GM18519 (cell line): ENCODE data around the gene IFI44L.
A peak's percentile ranks its signal among the peaks of the same experiment; 100 is the strongest.

Experiments used
- ATAC-seq: cut with Tn5 transposase; IDR thresholded peaks from one replicate; pipeline ENCODE4 v1.9.1; 2021; ENCODE audit warnings: mild to moderate bottlenecking, moderate library complexity; ENCODE audit not compliant: unreplicated experiment, low FRiP score

Gene IFI44L

GRCh38 chr1:78640462-78640861 lies 20.2 kb downstream of the IFI44L start:
- peak; percentile 77 for ATAC-seq

GRCh38 chr1:78641558-78641957 lies 21.3 kb downstream of the IFI44L start:
- ATAC-seq: no peak

- no peak for ATAC-seq
Measured at GRCh38 chr1:78645723-78646122, 25.5 kb downstream of the IFI44L start.

GRCh38 chr1:78647238-78647637 lies 27.0 kb downstream of the IFI44L start:
- no peak for ATAC-seq

- ATAC-seq: peak; percentile 89
Measured at GRCh38 chr1:78649628-78650027, 29.4 kb downstream of the IFI44L start, which contains the start of gene IFI44. Gene IFI44 (plus strand): TSS chr1:78649831. CDS start chr1:78650196, 365 bp downstream.

GRCh38 chr1:78650114-78650660 lies 29.9 kb downstream of the IFI44L start:
- ATAC-seq: no peak

- no peak for ATAC-seq
Measured at GRCh38 chr1:78651241-78651640, 31.0 kb downstream of the IFI44L start.

GRCh38 chr1:78652019-78652560 lies 31.8 kb downstream of the IFI44L start:
- ATAC-seq: no peak

GRCh38 chr1:78658901-78659300 lies 38.7 kb downstream of the IFI44L start:
- no peak for ATAC-seq

- ATAC-seq: no peak
Measured at GRCh38 chr1:78663923-78664322, 43.7 kb downstream of the IFI44L start.

GRCh38 chr1:78664763-78665162 lies 44.5 kb downstream of the IFI44L start:
- ATAC-seq: no peak

- no peak for ATAC-seq
Measured at GRCh38 chr1:78665809-78666208, 45.6 kb downstream of the IFI44L start.

GRCh38 chr1:78667939-78668338 lies 47.7 kb downstream of the IFI44L start:
- no peak for ATAC-seq

GRCh38 chr1:78668427-78668826 lies 48.2 kb downstream of the IFI44L start:
- no peak for ATAC-seq

GRCh38 chr1:78672428-78672827 lies 52.2 kb downstream of the IFI44L start:
- ATAC-seq: no peak

- no peak for ATAC-seq
Measured at GRCh38 chr1:78673120-78673519, 52.9 kb downstream of the IFI44L start.

- ATAC-seq: no peak
Measured at GRCh38 chr1:78676347-78676982, 56.2 kb downstream of the IFI44L start.

- ATAC-seq: no peak
Measured at GRCh38 chr1:78676993-78677392, 56.7 kb downstream of the IFI44L start.

- no peak for ATAC-seq
Measured at GRCh38 chr1:78677788-78678187, 57.5 kb downstream of the IFI44L start.

- peak; percentile 65 for ATAC-seq
Measured at GRCh38 chr1:78678324-78678723, 58.1 kb downstream of the IFI44L start.

GRCh38 chr1:78681265-78681664 lies 61.0 kb downstream of the IFI44L start:
- no peak for ATAC-seq

GRCh38 chr1:78682496-78682895 lies 62.2 kb downstream of the IFI44L start:
- ATAC-seq: no peak
